ENCODE results near the gene SPCS2.
"Not testable (repeated sequence)": the region's sequence is repeated elsewhere in the genome, so short reads cannot be mapped to it uniquely, and the experiment has no call there.

Gene SPCS2

GRCh38 chr11:74950374-74950969, 1.4 kb downstream of the SPCS2 start:
- no peak for DNase-seq

GRCh38 chr11:74951226-74951625, 2.2 kb downstream of the SPCS2 start:
- no peak for DNase-seq

GRCh38 chr11:74952752-74953151, 3.7 kb downstream of the SPCS2 start:
- DNase-seq, result no peak

GRCh38 chr11:74953451-74953850, 4.4 kb downstream of the SPCS2 start:
- no peak for DNase-seq

- no peak for DNase-seq
These were observed 5.1 kb downstream of the SPCS2 start for GRCh38 chr11:74954199-74954598.

- no peak for DNase-seq
These were observed 7.4 kb downstream of the SPCS2 start for GRCh38 chr11:74956397-74957015.

- DNase-seq, result no peak
These were observed 9.0 kb downstream of the SPCS2 start for GRCh38 chr11:74957937-74958629.

GRCh38 chr11:74960128-74960527, 11.1 kb downstream of the SPCS2 start:
- DNase-seq, result not testable (repeated sequence)

GRCh38 chr11:74966651-74967050, 17.6 kb downstream of the SPCS2 start:
- no peak for DNase-seq

GRCh38 chr11:74970852-74971395, 21.9 kb downstream of the SPCS2 start:
- no peak for DNase-seq

- no peak for DNase-seq
These were observed 22.4 kb downstream of the SPCS2 start for GRCh38 chr11:74971424-74971823.

- DNase-seq, result no peak
These were observed 29.0 kb downstream of the SPCS2 start for GRCh38 chr11:74978041-74978440.

- DNase-seq, result no peak
These were observed 31.6 kb downstream of the SPCS2 start for GRCh38 chr11:74980634-74981033.

- DNase-seq, result no peak
These were observed 32.8 kb downstream of the SPCS2 start for GRCh38 chr11:74981888-74982287.

- no peak for DNase-seq
These were observed 35.0 kb downstream of the SPCS2 start for GRCh38 chr11:74984070-74984469.

- no peak for DNase-seq
These were observed 35.7 kb downstream of the SPCS2 start for GRCh38 chr11:74984730-74985129.

GRCh38 chr11:74988541-74989259, 39.6 kb downstream of the SPCS2 start, which contains the start of gene NEU3:
Gene NEU3, plus strand, starts transcription at chr11:74988933. Its CDS starts 128 bp downstream, at chr11:74989061.
- peak; percentile 93 to 94 for DNase-seq

GRCh38 chr11:74989260-74989638, 40.2 kb downstream of the SPCS2 start:
- no peak for DNase-seq

- DNase-seq, result not testable (repeated sequence)
These were observed 41.1 kb downstream of the SPCS2 start for GRCh38 chr11:74990150-74990549.

- DNase-seq, result no peak
These were observed 41.9 kb downstream of the SPCS2 start for GRCh38 chr11:74990941-74991340.

- no peak for DNase-seq
These were observed 43.8 kb downstream of the SPCS2 start for GRCh38 chr11:74992852-74993251.

GRCh38 chr11:75000975-75001354, 51.9 kb downstream of the SPCS2 start:
- no peak for DNase-seq

GRCh38 chr11:75001686-75002085, 52.6 kb downstream of the SPCS2 start:
- no peak for DNase-seq
